ENCODE results near the gene LAMA5. TPM values are rescaled to one million over a fixed set of nuclear protein-coding genes. Genes with fewer than 3 reads are reported as not detected.

LAMA5 gene
- total RNA-seq, 2 experiments from 2014 or later = 0.16 to 0.78 TPM

DNA sequence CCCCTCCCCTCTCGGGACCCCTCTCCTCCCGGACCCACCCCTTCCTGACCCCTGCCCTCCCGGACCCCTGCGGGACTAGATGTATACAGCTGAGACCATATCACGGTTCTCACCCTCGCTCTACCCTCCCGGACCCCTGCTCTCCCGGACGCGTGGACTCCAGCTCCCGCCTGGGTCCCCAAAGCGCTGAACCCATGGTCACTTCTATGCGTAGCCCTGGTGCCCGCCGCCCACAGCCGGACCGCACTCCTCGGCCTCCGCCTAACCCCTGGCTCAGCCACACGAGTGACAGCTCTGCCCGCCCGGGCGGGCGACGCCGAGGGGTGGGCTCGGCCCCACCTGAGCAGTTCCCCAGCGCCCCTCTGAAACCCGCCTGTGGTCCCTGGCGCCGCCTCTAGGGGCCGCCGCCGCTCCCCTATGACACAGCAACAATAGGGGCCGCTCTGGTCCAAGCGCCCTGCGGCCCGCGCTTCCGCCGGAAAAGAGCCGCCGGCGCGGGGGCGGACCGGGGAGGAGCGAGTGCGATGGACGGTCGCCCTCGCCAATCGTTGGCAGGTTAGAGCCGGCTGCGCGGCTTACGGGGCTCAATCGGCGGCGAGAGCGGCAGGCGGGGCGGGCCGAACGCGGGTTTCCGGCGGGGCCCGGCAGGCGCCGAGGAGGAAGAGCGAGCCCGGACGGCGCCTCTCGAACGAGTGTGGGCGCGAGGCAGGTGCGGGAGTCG is 64.6 kb downstream of the LAMA5 start, which contains the start of gene ADRM1:
ADRM1 (plus strand) TSS at position 657 of the 721 bp plus-strand sequence. CDS start 572 bp downstream, outside the sequence.
- CTCF ChIA-PET = interaction anchor here (0.6 to 2.6 kb wide), 4 partner anchors 65 to 197 kb away, joined by 3 to 12 read pairs (median 4); partner anchors contain the start of gene RPS21
- Histone ChIP-seq H3K9me3 (ENCODE audit: control insufficient read depth in 1 of 2, insufficient read depth in 1 of 2, low read length in 2 of 2) (no peaks in the 10 kb centered on the region), H3K4me1 (ENCODE audit: insufficient read depth, low read length) (peaks cover 46% of the 10 kb centered on the region), H3K36me3 (ENCODE audit: insufficient read depth, low read length) (peaks cover 35% of the 10 kb centered on the region), H3K4me3 (ENCODE audit: low read length) (peak within 1 kb of the TSS; percentile 89), H3K27me3 (ENCODE audit: control insufficient read depth in 1 of 2, insufficient read depth in 2 of 2, low read length in 2 of 2) (no peaks in the 10 kb centered on the region), H3K27ac (ENCODE audit: low read depth in 1 of 2, low read length in 2 of 2) (peak within 1 kb of the TSS; percentile 89 to 92)
- Mint-ChIP-seq H3K4me1 (ENCODE audit: low read depth) (peaks cover 26% of the 10 kb centered on the region), H3K27me3 (no peaks in the 10 kb centered on the region), H3K27ac (peak within 1 kb of the TSS; percentile 96), H3K36me3 (ENCODE audit: low read depth) (peaks cover 39% of the 10 kb centered on the region), H3K9me3 (no peaks in the 10 kb centered on the region), H3K4me3 (peak within 1 kb of the TSS; percentile 100)
- DNase-seq (peak; percentile 88 to 98 (median 95)), ATAC-seq (ENCODE audit: poor library complexity) (peak; percentile 84)
- POLR2A ChIA-PET = interaction anchor here (0.7 to 1.6 kb wide), 7 partner anchors 64 to 464 kb away, joined by 3 to 8 read pairs (median 3); partner anchors contain the start of genes CABLES2, OSBPL2 and RPS21
- intact Hi-C loops (cut with DNase I, micrococcal nuclease) = loop anchor here (1.0 to 5.0 kb wide), 10 partner anchors 64 to 505 kb away; partner anchors contain the start of genes LSM14B (in 2 of the 2), OSBPL2 (in 2 of the 2), LAMA5 (in 1 of the 2) and MTG2 (in 1 of the 2)
- TF ChIP-seq, protein P1, sequence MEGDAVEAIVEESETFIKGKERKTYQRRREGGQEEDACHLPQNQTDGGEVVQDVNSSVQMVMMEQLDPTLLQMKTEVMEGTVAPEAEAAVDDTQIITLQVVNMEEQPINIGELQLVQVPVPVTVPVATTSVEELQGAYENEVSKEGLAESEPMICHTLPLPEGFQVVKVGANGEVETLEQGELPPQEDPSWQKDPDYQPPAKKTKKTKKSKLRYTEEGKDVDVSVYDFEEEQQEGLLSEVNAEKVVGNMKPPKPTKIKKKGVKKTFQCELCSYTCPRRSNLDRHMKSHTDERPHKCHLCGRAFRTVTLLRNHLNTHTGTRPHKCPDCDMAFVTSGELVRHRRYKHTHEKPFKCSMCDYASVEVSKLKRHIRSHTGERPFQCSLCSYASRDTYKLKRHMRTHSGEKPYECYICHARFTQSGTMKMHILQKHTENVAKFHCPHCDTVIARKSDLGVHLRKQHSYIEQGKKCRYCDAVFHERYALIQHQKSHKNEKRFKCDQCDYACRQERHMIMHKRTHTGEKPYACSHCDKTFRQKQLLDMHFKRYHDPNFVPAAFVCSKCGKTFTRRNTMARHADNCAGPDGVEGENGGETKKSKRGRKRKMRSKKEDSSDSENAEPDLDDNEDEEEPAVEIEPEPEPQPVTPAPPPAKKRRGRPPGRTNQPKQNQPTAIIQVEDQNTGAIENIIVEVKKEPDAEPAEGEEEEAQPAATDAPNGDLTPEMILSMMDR (IDR thresholded peaks at IDR 0.05) = peak; percentile 74

DNA sequence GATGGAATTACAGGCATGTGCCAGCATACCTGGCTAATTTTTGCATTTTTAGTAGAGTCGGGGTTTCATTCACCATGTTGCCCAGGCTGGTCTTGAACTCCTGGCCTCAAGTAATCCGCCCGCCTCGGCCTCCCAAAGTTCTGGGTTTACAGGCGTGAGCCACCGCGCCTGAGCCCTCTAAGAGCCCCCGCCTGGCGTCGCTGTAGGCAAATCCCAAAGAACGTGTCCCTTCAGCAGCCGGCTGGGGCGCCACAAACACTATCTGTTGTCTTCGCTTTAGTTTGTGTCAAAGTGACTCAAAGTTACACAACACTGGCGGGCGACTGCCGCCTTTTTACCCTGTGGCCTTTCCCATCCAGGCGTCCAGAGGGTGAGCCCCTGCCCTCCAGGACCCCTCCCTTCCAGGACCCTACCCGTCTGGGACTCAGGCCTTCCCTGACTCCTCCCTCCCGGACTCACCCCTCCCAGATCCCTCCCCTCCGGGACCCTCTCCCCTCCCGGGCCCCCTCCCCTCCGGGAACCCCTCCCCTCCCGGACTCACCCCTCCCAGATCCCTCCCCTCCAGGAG is 65.3 kb downstream of the LAMA5 start:
- ATAC-seq (ENCODE audit: poor library complexity) (peak; percentile 62), DNase-seq (peak; percentile 76 to 95 (median 84))
- peak overlapping the region; percentile 96 for H3K27ac Mint-ChIP-seq
- Histone ChIP-seq H3K27ac (ENCODE audit: low read depth in 1 of 2, low read length in 2 of 2) (peak overlapping the region; percentile 89 to 92), H3K4me3 (ENCODE audit: low read length) (peak overlapping the region; percentile 82), H3K4me1 (ENCODE audit: insufficient read depth, low read length) (peaks cover 46% of the 10 kb centered on the region), H3K27me3 (ENCODE audit: control insufficient read depth in 1 of 2, insufficient read depth in 2 of 2, low read length in 2 of 2) (no peaks in the 10 kb centered on the region), H3K36me3 (ENCODE audit: insufficient read depth, low read length) (peaks cover 29% of the 10 kb centered on the region), H3K9me3 (ENCODE audit: control insufficient read depth in 1 of 2, insufficient read depth in 1 of 2, low read length in 2 of 2) (no peaks in the 10 kb centered on the region)
- peaks cover 26% of the 10 kb centered on the region for H3K4me1 Mint-ChIP-seq (ENCODE audit: low read depth)
- H3K9me3 Mint-ChIP-seq = no peaks in the 10 kb centered on the region
- H3K36me3 Mint-ChIP-seq (ENCODE audit: low read depth) = peaks cover 35% of the 10 kb centered on the region
- no peaks in the 10 kb centered on the region for H3K27me3 Mint-ChIP-seq
- TF ChIP-seq, protein P1 (IDR thresholded peaks at IDR 0.05) = peak; percentile 77
- ChIA-PET CTCF (interaction anchor here (0.6 to 2.6 kb wide), 5 partner anchors 64 to 198 kb away, joined by 3 to 12 read pairs (median 4); partner anchors contain the start of gene RPS21), POLR2A (interaction anchor here (0.7 to 1.6 kb wide), 4 partner anchors 64 to 291 kb away, joined by 3 to 8 read pairs (median 3); partner anchors contain the start of genes CABLES2 and OSBPL2)
- intact Hi-C loops (cut with DNase I, micrococcal nuclease) = loop anchor here (1.0 to 5.0 kb wide), 9 partner anchors 63 to 505 kb away; partner anchors contain the start of genes LSM14B (in 2 of the 2), OSBPL2 (in 2 of the 2), LAMA5 (in 1 of the 2) and MTG2 (in 1 of the 2)
- peak overlapping the region; percentile 100 for H3K4me3 Mint-ChIP-seq

DNA sequence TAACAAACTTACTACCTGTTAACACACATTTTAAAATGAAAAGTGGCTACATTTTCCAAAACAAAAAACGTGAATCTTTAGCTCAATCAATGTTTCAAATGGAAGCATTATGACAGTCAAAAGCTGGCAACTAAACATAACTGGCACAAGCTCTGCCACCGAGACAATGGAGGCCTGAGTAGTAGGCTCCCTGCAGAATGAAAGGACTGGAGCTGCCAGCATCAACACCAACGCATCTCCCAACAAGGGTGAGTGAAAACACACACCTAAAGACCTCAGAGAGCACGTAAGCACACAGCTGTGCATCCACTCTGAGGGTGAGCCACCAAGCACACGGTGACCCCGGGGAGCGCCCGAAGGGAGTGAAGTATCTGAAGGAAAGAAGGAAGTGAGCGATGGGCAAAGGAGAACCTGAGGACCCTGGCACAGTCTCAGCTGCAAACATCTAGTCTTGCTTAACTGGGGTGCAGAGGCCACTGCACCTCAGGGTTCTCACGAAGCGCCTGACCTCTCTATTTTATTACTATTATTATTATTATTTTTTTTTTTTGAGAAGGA is 65.9 kb downstream of the LAMA5 start:
- Histone ChIP-seq H3K36me3 (ENCODE audit: insufficient read depth, low read length) (peaks cover 22% of the 10 kb centered on the region), H3K4me3 (ENCODE audit: low read length) (no peak overlapping the region), H3K27ac (ENCODE audit: low read depth in 1 of 2, low read length in 2 of 2) (no peak overlapping the region), H3K9me3 (ENCODE audit: control insufficient read depth in 1 of 2, insufficient read depth in 1 of 2, low read length in 2 of 2) (no peaks in the 10 kb centered on the region), H3K27me3 (ENCODE audit: control insufficient read depth in 1 of 2, insufficient read depth in 2 of 2, low read length in 2 of 2) (no peaks in the 10 kb centered on the region), H3K4me1 (ENCODE audit: insufficient read depth, low read length) (peaks cover 43% of the 10 kb centered on the region)
- TF ChIP-seq, protein P1 (IDR thresholded peaks at IDR 0.05) = no peak
- POLR2A ChIA-PET = no interaction called here
- H3K27me3 Mint-ChIP-seq = no peaks in the 10 kb centered on the region
- CTCF ChIA-PET = interaction anchor here (2.3 kb wide), 1 partner anchor 81 kb away, joined by 8 read pairs; no protein-coding TSS in a partner anchor
- peaks cover 26% of the 10 kb centered on the region for H3K4me1 Mint-ChIP-seq (ENCODE audit: low read depth)
- DNase-seq = peak in 1 of 14 experiments; percentile 33
- peaks cover 31% of the 10 kb centered on the region for H3K36me3 Mint-ChIP-seq (ENCODE audit: low read depth)
- H3K9me3 Mint-ChIP-seq = no peaks in the 10 kb centered on the region
- peak overlapping the region; percentile 96 for H3K27ac Mint-ChIP-seq
- no peak for ATAC-seq (ENCODE audit: poor library complexity)
- intact Hi-C loops (cut with DNase I, micrococcal nuclease) = loop anchor here (5.0 kb wide), 3 partner anchors 66 to 506 kb away; partner anchors contain the start of gene LAMA5 (in 1 of the 2)
- H3K4me3 Mint-ChIP-seq = peak overlapping the region; percentile 73
